ENCODE data around the gene AQP12B.

Gene AQP12B

GRCh38 chr2:240630771-240631547 is 51.7 kb downstream of the AQP12B start:
- no peak for DNase-seq

DNA sequence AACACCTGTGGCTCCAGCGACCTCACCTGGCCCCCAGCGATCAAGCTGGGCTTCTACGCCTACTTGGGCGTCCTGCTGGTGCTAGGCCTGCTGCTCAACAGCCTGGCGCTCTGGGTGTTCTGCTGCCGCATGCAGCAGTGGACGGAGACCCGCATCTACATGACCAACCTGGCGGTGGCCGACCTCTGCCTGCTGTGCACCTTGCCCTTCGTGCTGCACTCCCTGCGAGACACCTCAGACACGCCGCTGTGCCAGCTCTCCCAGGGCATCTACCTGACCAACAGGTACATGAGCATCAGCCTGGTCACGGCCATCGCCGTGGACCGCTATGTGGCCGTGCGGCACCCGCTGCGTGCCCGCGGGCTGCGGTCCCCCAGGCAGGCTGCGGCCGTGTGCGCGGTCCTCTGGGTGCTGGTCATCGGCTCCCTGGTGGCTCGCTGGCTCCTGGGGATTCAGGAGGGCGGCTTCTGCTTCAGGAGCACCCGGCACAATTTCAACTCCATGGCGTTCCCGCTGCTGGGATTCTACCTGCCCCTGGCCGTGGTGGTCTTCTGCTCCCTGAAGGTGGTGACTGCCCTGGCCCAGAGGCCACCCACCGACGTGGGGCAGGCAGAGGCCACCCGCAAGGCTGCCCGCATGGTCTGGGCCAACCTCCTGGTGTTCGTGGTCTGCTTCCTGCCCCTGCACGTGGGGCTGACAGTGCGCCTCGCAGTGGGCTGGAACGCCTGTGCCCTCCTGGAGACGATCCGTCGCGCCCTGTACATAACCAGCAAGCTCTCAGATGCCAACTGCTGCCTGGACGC is 52.5 kb downstream of the AQP12B start:
- no peak for DNase-seq

DNA sequence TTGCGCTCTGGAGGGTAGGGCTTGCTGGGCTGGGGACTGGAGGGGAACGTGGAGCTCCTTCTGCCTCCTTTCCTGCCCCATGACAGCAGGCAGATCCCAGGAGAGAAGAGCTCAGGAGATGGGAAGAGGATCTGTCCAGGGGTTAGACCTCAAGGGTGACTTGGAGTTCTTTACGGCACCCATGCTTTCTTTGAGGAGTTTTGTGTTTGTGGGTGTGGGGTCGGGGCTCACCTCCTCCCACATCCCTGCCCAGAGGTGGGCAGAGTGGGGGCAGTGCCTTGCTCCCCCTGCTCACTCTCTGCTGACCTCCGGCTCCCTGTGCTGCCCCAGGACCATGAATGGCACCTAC is 53.1 kb downstream of the AQP12B start:
- no peak for DNase-seq

GRCh38 chr2:240628808-240629618 is 53.7 kb downstream of the AQP12B start:
- DNase-seq, result no peak

DNA sequence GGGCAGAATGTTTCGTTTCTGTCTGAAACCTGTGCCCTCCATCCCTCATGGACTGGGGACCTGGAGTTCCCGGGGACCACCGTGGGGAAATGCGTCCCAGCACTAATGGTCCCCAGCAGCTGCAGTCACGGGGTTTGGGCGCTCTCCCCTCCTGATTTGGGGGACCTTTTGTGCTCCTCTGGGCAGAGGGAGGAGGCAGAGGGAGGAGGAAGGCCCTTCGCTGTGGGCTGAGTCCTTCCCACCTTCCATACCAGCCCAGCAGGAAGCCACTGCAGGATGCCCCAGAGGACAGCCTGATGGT is 54.2 kb downstream of the AQP12B start:
- DNase-seq, result no peak

DNA sequence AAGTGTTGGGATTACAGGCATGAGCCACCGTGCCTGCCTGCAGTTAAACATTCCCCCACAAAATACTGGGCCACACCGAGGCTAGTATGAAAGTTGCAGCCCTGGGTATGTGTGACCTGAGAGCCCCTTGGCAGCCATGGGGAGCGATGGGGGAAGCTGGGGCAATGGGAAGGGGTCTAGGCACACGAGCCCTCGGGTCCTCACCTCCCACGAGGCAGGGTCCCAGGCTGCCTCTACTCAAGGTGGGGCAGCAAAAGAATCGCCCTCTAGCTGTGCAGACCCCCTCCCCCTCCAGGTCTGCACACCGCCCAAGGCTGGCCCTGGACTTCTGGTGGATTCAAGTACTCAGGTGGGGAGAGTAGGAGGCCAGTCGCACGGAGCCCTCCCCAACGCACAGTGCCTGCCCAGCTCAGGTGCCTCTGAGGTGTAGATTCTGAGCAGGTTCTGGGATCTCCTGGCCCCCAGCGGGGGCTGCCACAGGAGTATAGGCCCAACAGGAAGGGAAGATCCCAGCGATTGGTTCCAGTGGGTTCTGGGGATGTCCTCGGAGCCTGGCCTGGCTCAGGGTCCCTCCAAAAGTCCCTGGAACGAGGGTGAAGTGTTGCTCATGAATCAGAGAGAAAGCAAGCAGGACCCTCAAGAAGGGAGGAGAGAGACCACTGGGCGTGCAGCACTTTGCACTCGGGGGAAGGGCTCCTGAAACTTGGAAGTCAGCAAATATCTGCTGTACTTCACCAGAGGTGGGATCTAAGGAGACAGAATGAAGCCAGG is 54.8 kb downstream of the AQP12B start:
- DNase-seq, result no peak

- no peak for DNase-seq
Observed at GRCh38 chr2:240626531-240627300, 56.0 kb downstream of the AQP12B start.
